HG03457 (cell line): ENCODE measurements around the gene EVX2.

ENCODE experiments used
- ATAC-seq: cut with Tn5 transposase; IDR thresholded peaks from one replicate; pipeline ENCODE4 v1.9.1; 2021; ENCODE audit warnings: moderate number of reproducible peaks; ENCODE audit not compliant: unreplicated experiment

The EVX2 gene

DNA sequence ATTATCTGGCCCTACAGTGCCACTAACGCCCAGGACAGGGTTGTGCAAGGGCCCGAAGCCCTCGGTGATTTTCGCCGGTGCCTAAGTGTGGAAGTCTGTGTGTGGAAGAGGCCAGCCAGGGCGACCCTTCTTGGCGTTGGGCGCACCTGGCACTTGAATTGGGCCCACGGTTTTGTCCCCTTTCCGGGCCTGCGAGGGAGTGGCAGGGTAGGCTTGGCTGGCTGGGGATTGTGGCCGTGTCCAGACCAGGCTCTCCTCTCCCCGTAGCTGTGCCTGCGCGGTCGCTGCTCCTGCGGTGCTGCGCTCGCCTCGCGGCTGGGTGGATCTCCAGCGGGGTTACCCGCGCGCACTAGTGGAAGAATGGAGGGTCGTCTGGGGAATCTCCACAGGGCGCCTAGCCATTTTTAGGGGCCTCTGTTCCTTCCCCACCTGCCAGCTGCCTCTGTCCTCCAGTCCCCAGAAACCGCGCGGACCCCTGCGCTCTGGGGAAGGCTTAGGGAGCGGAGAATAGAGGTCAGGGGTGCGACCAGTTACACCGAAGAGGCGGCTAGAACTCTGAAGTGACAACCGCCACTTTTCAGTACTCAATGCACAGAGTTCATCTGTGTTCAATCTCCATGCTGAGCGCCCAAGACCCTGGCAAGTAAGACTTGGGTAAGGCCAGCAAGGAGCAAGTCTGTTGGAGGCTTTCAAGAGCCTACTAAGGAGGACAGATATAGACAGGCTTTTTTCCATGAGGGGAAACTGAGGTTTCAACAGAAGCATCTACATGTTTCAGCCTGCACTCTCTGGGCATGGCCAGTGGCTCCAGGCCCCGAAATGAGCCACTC, 16.0 kb downstream of the EVX2 start:
- no peak for ATAC-seq

DNA sequence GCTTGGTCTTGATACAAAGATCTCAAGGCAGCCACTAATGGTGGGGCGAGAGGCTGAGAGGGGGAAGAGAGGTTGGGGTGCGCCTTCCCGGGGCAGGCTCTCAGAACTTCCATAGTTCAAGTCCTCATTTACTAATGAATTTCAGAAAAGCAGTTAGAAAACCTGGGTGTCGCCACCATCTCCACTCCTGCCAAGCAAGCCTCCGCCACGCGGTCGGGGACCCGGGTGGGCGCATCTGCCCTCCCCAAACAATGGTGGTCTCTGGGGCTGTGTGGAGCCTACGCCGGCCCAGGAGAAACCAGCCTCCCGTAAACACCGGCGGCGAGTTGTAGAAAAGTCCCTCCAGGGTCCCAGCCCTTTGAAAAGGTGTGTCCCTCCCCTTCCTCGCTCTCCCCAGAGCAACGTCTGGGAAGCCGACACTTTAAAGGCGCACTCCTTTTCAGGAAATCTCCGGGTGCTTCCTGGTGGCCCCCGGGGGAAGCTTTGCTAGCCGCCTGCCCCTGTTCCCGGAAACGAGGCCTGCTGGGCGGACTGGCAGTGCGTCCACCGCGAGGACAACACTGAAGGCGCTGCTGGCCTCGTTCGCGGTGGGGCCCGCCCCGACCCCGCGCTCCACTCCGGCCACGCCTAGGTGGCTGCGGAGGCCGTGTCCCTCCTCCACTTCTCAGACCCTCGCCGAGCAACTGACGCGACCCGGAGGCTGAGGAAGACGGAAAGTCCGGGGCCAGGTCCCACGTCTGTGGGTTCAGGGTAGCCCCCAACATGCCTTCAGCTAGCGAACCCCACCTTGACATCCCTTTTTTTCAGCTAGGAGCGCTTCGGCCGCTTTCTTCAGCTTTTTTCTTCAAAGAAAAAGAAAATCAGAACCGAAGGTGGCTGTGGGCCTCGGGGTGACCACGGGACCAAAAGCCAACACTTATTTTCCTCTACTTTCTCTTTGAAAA, 16.8 kb downstream of the EVX2 start:
- ATAC-seq: no peak

DNA sequence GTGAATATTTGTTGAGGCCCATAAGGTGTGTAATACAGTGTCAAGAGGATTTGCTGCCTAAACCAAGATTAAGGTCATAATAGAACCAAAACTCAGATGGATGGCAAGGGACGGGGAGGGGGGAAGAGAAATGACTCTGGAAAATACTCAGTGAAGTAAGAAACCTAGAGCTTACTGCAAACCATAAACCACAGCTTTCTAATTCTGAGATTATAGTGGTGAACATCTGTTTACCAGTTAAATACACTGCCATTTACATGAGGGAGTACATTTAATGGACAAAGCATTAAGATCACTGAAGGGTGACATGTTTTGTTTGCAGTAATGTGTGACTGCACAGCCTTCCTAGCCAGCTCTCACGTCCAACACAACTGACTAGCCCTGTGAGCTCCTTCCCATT, 19.8 kb downstream of the EVX2 start:
- no peak for ATAC-seq

DNA sequence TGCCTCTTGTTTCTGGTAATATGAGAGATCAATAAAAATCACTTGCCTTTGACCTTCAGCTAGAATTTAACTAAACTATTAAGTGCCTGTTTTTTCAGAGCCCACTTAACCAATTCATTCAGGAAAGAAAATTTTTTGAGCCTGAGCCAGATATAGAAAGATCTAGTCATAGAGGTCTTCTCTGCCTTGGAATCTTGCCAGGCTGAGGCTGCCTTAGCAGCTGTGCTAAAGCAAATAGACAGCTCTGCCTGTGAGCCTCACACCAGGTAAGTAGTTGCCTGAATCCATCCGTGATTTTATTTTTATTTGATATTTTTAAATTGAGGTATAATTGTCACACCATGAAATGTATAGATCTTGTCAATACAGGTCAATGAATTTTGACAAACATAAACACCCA, 27.4 kb downstream of the EVX2 start:
- ATAC-seq: no peak

DNA sequence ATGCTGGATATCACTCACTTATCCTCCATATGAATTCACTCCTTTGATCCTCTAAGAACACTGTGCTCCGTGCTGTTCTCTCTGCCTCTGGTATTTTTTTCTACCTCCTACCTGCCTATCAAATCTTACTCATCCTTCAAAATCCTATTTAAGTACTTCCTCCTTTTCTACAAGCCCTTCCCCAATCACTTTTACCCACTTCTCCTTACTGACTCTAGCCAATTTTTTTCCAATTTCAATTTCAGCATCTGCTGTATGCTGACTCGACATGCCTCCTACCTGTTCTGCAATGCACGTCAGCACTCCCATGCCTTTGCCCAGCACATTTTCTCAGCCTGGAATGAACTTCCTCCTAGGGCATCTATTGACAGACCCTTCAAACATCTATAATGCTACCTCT, 44.4 kb downstream of the EVX2 start:
- no peak for ATAC-seq

DNA sequence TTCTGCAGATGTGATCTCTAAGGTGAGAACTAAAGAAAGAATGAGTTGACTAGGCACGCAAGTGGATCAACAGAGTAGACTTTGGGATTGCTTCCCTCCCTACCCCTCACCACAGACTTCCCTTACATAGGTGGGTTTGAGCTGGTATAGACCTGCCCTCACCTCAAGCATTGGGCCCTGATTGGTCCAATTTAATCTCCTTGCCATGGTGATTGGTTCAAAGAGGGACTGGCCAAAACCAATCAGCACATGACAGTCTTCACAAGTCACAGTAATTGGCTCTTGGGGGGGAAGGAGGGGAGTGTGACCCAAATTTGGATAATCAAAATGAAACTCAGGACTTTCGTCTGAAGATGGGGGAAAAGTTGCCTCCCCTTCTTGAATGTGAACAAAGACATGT, 45.1 kb downstream of the EVX2 start:
- ATAC-seq: no peak

DNA sequence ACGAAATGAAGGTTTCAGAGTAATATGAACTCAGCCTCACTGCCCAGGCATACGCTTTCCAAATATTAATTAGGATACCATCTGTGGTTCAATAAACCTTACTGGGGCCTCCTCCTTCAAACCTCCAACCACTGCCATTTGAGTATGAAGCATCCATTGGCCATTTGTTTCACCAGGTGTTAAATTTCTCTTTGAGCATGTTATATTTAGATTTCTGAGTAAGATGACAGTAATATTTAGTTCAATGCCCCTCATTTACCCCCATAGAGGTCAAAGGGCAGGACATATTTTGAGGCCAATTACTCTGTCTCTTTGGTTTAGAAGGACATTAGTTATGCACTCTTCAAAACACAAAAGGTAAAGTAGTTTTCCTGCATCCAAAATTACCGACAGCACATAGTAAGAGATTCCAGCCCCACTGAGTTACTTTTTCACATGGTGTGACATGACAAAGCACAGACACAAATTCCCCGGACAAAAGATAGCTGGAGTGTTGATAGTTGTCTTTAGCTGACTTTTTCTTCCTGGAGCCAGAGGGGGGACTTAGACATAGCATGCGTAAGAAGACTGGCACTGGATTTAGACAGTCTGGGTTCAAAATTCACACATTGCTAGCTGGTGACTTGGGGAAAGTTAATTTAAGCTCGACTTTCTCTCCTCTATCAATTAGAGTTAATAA, 48.6 kb downstream of the EVX2 start:
- ATAC-seq: no peak

DNA sequence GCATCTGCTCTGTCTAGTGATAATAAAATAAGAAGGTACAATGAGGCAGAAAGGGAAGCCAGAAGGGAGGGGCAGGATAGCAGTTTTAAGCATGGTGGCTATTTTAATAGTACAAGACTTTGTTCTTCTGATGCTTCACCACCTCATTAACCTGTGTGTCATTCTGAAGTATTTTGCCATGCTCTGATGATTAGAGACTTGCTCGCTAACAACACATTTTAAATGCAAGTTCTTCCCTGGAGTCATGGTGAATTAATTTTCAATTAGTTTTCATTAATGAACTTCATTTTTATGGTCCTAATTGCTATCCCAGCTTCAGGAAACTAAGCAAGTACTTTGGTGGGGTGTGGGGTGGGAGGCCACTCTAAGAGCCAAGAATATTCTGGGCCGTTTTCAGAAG, 56.0 kb downstream of the EVX2 start:
- no peak for ATAC-seq
